IPS-11a (cell line): ENCODE data around the gene INPP5D.
"Not testable (repeated sequence)": the region's sequence is repeated elsewhere in the genome, so short reads cannot be mapped to it uniquely, and the experiment has no call there.

Experiments
- H3K4me3 ChIP-seq: one replicate; pipeline ENCODE4 v1.5.1; 2013; ENCODE audit warnings: low read depth, low read length, control low read depth

INPP5D gene

DNA sequence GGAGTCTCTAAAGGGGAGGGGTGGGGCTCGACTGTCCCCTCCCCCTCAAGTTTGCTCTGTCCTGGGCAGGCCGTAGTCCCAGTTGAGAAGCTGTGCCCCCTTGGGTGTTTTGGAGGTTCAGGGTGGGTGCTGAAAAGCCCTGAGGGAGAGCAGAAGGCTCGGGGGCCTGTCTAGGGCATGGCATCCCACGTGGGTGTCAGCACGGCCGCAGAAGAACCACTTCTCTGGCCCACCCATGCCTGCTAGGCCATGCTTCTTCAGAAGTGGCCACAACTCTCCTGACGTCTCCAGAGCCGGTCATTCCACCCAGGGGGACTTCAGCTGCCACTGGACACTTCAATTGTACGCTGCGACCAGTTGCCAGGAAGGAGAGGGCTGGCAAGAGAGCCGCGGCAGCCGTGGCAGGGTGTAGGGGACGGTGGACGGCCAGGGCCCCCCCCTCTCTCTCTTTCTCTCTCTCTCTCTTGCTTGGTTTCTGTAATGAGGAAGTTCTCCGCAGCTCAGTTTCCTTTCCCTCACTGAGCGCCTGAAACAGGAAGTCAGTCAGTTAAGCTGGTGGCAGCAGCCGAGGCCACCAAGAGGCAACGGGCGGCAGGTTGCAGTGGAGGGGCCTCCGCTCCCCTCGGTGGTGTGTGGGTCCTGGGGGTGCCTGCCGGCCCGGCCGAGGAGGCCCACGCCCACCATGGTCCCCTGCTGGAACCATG lies at the start of gene INPP5D:
TSS of gene INPP5D (plus strand) at position 546 of the 704 bp plus-strand sequence. CDS start at position 683, 137 bp downstream.
- no peak within 1 kb of the TSS for H3K4me3 ChIP-seq

DNA sequence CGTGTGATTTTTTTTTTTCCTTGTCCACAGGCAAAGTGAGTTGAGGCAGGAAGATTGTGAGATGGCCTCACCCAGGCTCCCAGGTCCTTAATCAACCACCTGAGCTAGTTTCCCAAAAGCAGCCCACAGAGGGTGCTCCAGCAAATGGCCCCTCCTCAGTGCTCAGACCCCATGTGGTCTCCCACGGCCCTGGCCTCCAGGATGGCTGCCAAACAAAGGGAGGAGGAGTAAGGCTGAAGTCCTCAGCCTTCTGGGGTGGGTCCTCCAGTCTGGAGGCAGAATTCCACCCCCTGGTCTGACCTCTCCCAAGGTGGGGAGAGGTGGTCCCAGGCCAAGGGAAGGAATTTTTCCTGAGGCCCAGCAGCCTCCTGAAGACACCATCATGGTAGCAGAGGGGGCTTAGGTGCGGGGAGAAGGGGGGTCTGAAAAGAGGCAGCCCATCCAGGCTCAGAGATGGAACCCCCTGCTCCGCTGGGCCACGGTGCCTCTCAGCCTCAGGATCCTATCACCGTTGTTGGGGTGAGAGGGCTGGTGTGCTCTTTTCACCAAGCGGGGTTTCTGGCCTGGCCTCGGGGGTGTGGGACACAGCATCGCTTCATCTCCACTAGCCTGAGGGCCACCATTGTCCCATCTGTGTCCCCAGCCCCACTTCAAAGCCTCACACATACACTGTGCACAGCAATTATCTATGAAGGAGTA lies 49.4 kb upstream of the INPP5D start:
- H3K4me3 ChIP-seq, result no peak overlapping the region

DNA sequence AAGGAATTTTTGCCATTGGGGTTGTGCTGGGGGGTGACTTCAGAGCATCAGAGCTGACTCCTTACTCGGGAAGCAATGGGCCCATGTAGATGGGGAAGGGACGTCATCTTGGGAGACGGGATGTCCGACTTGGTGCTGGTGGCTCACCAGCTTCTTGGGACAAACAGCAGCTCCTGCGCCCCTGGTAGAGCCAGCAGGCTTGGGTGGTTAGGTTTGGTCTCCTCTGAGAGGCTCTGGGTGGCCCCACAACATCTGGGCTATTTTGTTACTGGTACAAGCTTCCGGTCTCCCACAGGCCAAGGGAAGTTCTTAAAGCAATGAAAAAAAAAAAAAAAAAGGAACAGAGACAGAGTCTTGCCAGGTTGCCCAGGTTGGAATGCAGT lies 48.9 kb upstream of the INPP5D start:
- H3K4me3 ChIP-seq, result no peak overlapping the region

DNA sequence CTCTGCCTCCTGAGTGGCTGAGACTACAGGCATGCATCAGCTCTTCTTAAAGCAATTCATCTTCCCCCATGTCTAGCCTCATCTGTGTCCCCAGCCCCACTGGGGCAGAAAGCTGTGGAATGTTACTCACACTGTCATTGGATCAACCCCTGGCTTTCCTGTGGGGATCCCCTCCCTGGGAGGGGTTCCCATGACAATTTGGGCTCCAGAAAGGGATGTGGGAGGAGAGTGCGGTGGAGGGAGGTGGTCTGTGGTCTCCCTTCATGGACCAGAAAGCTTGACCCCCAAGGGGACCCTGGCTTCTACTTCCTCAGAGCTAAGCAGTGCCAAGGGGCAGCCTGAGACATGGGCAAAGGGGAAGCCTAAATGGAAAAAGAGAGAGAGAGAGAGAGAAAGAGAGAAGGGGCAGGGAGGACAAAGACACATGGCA lies 48.4 kb upstream of the INPP5D start:
- H3K4me3 ChIP-seq, result no peak overlapping the region

DNA sequence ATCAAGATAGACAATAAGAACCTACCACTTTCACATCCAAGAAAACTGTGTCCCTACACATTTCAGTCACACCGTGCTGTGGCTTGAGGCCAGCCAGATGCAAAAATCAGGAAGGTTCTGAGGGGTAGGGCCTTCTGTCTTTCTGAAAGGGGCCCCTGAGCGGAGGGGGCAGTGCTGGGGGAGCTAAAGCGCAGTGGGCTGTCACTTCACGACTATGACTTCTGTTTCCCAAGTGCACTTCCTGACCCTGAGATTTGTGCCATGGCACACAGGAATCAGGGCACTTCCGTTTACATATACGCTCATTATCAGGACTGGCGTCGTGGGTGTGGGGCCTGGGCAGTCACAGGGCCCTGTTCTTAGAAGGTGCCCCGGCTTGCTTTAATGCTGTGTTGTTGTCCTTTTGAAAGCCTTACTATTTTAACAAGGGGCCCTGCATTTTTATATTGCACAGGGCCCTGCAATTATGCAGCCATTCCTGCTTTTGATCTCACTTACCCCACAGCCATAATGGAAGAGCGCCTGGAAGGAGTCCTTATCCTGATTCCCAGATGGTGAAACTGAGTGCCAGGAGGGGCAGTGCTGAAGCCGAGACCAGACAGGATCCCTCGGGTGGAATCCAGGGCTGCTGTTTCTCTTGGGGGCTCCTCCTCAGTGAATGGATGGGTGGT lies 47.7 kb upstream of the INPP5D start:
- no peak overlapping the region for H3K4me3 ChIP-seq

DNA sequence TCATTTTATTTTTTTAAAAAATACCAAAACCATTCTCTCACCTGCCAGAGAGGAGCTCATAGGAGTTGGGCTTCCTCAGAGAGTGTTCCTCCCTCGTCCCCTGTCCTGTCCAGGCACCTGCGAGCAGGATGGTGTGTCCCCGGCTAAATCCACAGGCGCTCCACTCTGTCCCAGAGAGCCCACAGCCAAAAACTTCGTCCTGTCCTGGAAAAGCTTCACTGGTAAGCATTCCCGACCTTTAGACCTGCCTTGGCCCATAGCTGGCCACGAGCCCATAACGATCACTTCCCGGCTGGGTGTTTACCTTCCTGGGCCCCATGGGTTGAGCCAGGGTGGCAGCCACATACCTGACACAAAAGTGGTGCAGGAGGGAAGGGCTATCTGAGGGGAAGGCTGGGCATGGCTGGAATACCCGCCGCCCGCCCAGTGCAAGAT lies 47.1 kb upstream of the INPP5D start, which contains the start of gene NGEF:
TSS of gene NGEF (minus strand) at position 230 of the 435 bp plus-strand sequence. CDS start 38,366 bp downstream, outside the sequence.
- no peak within 1 kb of the TSS for H3K4me3 ChIP-seq

DNA sequence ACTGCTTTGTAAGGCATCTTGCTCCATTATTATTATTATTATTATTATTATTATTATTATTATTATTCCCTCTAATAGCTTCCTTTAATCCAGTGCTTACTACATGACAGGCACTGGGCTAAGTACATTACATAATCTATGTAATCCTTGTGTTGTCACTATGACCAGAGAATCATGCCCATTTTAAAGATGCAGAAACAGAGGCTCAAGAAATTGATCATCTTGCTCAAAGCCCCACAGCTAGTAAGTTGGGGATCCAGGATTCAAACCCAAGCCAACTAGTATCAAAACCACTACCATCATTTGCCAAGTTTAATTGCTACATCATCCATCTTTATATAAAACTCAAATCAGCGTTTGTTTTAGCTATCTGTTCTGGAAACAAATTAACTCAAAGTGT lies 46.5 kb upstream of the INPP5D start:
- no peak overlapping the region for H3K4me3 ChIP-seq

DNA sequence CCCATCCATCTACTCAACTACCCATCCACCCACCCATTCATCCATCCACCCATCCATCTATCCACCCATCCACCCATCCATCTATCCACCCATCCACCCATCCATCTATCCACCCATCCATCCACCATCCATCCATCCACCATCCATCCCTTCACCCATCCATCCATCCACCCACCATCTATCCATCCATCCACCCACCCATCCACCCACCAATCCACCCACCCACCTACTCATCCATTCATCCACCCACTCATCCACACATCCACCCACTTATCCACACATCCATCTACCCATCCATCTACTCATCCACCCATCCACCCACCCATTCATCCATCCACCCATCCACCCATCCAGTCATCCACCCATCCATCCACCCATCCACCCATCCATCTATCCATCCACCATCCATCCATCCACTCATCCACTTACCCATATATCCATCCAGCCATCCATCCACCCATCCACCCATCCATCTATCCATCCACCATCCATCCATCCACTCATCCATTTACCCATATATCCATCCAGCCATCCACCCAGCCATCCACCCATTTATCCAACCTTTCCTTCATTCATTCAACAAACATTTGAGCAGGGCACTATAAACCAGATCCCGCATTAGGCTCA lies 45.0 kb upstream of the INPP5D start:
- no peak overlapping the region for H3K4me3 ChIP-seq

DNA sequence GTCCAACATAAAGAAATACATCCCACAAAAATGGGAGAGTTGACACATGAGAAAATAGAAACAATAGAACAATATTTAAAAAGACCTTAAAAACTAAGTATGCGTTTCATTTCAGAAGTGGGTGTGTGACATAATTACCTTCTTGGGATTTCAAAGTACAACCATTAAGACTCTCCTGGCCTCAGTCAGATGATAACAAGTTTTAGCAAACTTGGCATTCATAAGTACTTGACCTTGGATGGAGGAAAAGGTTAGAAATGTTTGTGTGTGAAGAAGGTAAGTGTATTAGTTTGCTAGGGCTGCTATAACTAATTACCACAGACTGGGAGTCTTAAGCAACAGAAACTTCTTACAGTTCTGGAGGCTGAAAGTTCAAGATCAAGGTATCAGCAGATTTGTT lies 42.2 kb upstream of the INPP5D start:
- no peak overlapping the region for H3K4me3 ChIP-seq

DNA sequence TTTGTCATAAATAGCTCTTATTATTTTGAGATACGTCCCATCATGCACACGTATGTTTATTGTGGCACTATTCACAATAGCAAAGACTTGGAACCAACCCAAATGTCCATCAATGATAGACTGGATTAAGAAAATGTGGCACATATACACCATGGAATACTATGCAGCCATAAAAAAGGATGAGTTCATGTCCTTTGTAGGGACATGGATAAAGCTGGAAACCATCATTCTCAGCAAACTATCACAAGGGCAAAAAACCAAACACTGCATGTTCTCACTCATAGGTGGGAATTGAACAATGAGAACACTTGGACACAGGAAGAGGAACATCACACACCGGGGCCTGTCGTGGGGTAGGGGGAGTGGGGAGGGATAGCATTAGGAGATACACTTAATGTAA lies 40.5 kb upstream of the INPP5D start:
- H3K4me3 ChIP-seq, result not testable (repeated sequence)

DNA sequence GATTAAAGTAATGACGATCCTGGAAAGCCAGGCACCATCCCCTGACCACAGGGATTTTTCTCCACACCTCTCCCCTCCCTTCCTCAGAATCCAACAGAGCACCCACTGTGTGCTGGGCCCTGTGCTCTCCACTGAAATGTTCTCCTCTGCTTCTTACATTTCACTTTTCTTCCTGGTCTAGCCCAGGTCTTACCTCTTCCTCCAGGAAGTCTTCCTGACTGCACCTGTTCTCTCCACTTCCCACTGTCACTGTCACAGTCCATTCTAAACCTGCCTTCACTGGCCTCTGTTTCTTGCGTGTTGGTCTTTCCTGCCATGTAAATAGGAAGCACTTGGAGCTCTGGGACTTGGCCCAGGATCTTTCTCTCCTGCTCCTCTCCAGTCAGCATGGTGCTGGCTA lies 39.7 kb upstream of the INPP5D start:
- H3K4me3 ChIP-seq, result no peak overlapping the region

DNA sequence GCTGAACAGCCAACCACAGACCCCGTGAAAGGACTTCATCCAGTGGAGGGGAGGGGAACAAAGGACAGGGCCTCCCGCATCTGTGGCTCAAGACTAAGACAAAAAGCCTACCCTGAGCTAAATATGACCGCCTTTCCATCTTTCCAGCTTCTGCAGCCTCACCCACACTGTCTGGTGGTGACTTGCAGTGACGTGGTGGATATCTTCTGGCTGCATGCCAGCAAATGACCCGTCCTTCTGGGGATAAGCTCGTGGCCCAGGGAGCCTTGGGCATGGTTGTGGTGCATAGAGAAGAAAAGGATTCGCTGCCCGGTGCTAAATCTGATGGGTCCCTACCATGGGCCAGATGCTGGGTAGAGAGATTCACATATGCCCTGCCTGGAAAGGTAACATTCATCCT lies 38.4 kb upstream of the INPP5D start:
- H3K4me3 ChIP-seq, result no peak overlapping the region

DNA sequence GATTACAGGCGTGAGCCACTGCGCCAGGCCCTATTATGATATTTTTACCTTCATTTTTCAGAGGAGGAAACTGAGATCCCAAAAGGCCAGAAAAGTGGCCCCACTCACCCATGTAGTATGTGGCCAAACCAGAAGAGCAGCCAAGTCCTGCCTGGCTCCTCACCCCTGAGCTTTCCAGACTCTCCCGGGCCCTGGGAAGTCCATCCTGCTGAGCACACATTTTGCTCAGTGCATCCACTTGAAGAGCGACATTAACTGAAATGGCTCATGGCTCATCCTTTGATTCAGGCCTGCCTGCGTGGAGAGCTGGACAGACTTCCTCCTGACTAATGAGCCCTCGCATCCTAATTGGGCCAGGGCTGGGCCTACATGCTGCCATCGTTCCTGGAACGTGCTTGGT lies 37.6 kb upstream of the INPP5D start:
- H3K4me3 ChIP-seq, result no peak overlapping the region

DNA sequence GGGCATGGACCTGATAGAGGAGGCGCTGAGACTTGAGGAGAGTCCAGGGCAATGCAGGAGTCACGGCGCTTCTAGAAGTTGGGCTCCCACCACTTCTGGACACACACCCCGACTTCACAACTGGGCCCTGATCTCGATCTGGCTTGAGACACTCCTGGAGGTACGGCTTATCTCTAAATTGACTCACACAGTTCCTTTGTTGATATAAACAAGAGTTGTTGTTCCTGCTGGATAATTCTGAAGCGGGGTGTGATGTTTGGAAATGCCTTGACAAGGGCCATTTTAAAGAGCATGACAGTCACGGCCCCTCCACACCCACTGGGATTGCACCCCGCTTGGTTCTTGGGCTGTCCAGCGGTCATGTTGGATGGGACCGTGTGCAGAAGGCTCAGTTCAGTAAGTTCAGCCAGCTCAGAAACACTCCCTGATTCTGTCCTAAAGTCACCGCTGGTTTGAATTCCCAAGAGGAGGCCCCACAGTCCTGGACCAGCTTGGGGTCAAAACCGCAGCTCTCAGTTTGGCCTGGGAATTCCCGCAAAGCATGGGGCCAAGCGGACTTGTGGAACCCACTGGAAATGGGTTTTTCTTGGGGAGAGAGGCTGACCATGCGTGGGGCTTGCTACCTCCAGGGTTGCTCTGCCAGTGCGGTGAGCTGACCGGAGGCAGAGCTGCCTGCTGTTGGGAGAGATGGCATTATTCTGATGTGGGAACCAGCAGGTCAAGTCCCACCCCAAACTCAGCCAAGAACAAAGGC lies 37.0 kb upstream of the INPP5D start:
- no peak overlapping the region for H3K4me3 ChIP-seq

DNA sequence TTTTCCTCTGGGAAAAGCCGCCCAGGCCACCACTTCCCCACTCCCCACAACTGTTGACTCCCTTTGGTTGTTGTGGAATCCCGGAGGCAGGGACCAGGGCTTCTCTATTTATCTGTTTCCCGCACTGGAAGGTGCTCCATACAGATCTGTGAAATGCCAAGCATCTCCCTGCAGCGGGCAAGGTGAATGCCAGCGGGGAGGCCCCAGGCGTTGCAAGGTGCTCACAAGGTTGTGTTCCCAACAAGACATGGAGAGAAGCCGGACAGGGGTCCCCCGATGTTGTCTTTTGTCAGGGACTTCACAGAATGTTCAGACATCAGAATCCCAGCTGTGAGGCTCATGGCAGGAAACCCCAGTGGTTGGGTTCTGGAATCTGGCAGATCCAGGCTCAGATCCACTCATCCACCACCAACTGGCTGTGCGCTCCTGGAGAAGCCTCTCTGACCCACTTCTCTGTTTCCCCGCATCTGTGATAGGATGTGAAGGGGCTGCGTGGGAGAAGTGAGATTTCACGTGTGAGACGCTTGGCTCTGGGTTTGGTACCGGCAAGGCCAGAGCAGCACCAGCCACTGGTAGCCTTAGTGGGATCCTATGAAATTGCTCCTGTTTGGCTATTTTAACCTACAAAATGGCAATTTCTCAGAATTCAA lies 36.3 kb upstream of the INPP5D start:
- no peak overlapping the region for H3K4me3 ChIP-seq

DNA sequence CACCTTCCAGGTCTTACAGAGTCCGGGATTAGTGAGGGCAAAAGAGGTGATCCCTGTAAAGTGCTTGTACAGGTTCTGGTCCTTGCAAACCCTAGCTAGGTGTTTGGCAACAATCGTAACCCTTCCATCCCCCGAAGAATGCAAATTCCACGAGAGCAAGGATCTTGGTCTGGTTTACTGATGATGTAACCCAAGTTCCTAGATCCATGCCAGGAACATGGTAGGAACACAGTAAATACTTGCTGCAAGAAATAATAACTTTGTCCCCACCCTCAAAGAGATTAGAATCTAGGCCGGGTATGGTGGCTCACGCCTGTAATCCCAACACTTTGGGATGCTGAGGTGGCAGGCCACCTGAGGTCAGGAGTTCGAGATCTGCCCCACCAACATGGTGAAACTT lies 34.4 kb upstream of the INPP5D start:
- H3K4me3 ChIP-seq, result no peak overlapping the region

DNA sequence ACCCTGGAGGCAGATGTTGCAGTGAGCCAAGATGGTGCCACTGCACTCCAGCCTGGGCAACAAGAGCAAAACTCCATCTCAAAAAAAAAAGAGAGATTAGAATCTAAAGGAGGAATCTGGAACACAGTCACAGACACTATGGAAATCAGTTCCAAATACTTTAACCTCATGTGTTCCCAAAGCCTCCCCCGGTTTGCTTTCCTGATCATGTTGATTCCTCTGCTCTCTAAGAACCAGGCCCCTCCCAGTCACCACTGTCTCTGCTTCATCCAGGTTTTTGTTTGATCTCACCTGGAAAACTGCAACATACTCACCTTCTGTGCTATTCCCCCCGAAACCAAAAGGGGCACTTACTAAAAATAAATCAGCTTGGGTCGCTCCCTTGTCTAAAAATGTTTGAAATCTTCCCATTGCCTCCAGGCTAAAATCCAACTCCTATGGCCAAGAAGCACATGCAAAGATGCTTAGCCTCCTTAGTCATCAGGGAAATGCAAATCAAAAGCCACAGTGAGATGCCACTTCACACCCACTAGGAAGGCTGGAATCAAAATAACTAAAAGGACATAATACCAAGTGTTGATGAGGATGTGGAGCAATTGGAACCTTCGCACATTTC lies 33.8 kb upstream of the INPP5D start:
- no peak overlapping the region for H3K4me3 ChIP-seq

DNA sequence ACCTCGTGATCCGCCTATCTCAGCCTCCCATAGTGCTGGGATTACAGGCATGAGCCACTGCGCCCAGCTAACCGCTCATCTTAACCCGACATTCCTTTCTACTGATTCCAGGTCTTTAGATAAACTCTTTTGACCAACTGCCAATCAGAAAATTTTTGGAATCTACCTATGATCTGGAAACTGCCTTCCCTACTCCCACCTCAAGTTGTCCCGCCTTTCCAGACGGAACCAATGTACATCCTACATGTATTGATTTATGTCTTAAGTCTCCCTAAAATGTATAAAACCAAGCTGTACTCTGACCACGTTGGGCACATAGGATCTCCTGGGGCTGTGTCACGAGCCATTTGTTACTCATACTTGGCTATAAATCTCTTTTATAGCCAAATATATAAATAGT lies 30.8 kb upstream of the INPP5D start:
- H3K4me3 ChIP-seq, result no peak overlapping the region

DNA sequence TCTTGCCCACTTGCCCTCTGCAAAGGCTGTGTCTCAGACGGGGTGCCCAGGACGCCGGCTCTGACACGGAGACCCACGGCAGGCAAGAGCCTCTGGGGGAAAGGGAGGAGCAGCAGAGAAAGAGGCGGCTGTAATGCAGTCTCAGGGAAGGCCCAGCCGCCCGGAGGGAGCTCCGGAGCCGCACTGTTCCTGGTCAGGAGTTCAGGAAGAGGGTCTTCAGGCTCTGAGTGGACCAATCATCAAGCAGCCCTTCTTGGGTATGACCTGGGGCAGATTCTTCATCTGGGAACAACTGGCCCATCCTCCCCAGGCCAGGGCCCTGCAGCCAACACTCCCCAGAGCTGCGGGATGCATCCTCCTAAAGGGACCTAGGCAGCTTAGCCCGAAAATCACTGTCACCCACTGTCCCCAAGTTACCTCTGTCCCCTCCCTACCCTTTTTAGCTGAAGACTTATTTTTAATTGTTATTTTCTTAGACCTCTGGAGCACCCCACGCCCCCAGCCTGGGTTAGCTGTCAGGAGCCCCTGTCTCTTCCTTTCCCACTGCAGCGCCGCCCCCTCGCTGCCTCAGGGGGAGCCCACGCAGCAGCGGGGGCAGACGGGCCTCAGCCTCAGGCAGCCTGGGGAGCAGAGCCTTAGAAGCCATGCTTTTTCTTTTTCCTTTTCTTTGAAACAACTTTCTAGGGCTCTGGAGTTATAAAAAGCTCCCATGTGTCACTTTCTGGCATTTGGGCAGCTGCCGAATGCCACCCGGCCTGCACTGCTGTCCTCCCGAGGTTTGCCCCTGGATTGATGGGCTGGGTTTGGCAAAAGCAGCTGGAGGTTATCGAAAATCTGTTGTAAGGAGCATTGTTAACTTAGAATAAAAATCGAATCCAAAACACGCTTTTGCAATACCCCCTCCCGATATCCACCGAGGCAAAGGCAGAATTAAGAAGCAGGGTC lies 28.3 kb upstream of the INPP5D start:
- H3K4me3 ChIP-seq, result no peak overlapping the region
